ENCODE measurements around the gene CD55.

DNA sequence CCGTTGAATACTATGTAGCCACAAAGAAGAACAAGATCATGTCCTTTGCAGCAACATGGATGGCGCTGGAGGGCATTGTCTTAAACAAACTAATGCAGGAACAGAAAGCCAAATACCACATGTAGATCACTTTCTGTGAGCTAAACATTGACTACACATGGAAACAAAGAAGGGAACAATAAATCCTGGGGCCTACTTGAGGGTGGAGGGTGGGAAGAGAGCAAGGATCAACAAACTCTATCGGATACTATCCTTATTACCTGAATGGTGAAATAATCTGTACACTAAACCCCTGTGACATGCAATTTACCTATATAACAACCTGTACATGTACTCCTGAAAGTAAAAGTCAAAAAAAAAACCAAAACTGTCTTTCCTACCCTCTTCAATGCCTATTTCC lies 40.8 kb upstream of the CD55 start:
- TF ChIP-seq POLR2AphosphoS5 (IDR thresholded peaks at IDR 0.05; ENCODE audit: insufficient read depth in 1 of 2, low read depth in 1 of 2) = no peak
- TF ChIP-seq CTCF (IDR thresholded peaks at IDR 0.05) = no peak
- no peak for TF ChIP-seq POLR2A (IDR thresholded peaks at IDR 0.05)

All from vagina (tissue), 2 donors.